Suprapubic skin (tissue), 4 donors: ENCODE measurements around the gene CDC42BPG. TPM values are rescaled to one million over a fixed set of nuclear protein-coding genes. Genes with fewer than 3 reads are reported as not detected.
A peak's percentile ranks its signal among the peaks of the same experiment; 100 is the strongest.
"Not testable (repeated sequence)": the region's sequence is repeated elsewhere in the genome, so short reads cannot be mapped to it uniquely, and the experiment has no call there.

ENCODE experiments used
- DNase-seq, 2 donors: peaks; one replicate each; pipeline ENCODE4 v3.0.0-alpha.2; 2019; ENCODE audit warnings: low spot score in 2 of 2
- H3K27ac ChIP-seq: fragments of 200-600 bp; sonication (generic); one replicate; pipeline ENCODE4 v1.5.1; 2019
- H3K27me3 ChIP-seq: fragments of 200-600 bp; sonication (generic); one replicate; pipeline ENCODE4 v1.5.1; 2019
- H3K36me3 ChIP-seq: fragments of 200-600 bp; sonication (generic); one replicate; pipeline ENCODE4 v1.5.1; 2019
- H3K4me1 ChIP-seq: fragments of 200-600 bp; sonication (generic); one replicate; pipeline ENCODE4 v1.5.1; 2019
- H3K4me3 ChIP-seq: fragments of 200-600 bp; sonication (generic); one replicate; pipeline ENCODE4 v1.5.1; 2019; ENCODE audit warnings: mild to moderate bottlenecking
- H3K9me3 ChIP-seq: fragments of 200-600 bp; sonication (generic); one replicate; pipeline ENCODE4 v1.5.1; 2019
- CTCF ChIP-seq, 2 donors: fragments of 200-600 bp in 1 of 2; fragments of 450-650 bp in 1 of 2; sonication (generic) in 1 of 2; IDR thresholded peaks; one replicate each; pipeline ENCODE4 v1.5.1; 2016 to 2019; ENCODE audit warnings: antibody characterized with exemption in 2 of 2, mild to moderate bottlenecking in 1 of 2, moderate library complexity in 1 of 2
- EP300 ChIP-seq: sonication (generic); formaldehyde crosslinking; IDR thresholded peaks from one replicate; pipeline ENCODE4 v1.6.1; 2017; ENCODE audit warnings: antibody characterized with exemption
- POLR2A ChIP-seq, 2 donors: fragments of 450-650 bp; IDR thresholded peaks; one replicate each; pipeline ENCODE4 v1.6.1; 2017; ENCODE audit warnings: antibody characterized with exemption in 2 of 2, mild to moderate bottlenecking in 2 of 2, moderate library complexity in 2 of 2
- POLR2AphosphoS5 ChIP-seq, 3 donors: sonication (generic); formaldehyde crosslinking; IDR thresholded peaks; one replicate each; pipeline ENCODE4 v1.6.1; 2017; ENCODE audit warnings: antibody characterized with exemption in 3 of 3
- WGBS: methylation state at CpG from one replicate; pipeline ENCODE4 v1.1.5; 2018; 5-methylcytosine and 5-hydroxymethylcytosine counted together
- total RNA-seq, 4 donors: library from RNA; depleted of rRNA; stranded (reverse); fragments of >200 nt; gene quantifications; one replicate each; pipeline ENCODE4 v1.1.0, GENCODE V29; 2016

Gene CDC42BPG
- total RNA-seq, 4 donors from 2014 or later = 42.2 to 64.9 (median 61.1) TPM

GRCh38 chr11:64826578-64827450, 17.6 kb downstream of the CDC42BPG start:
- WGBS = 94% methylated on average over 31 of the region's 52 CpGs
- Histone ChIP-seq H3K27me3 (no peaks in the 10 kb centered on the region), H3K36me3 (peaks cover 61% of the 10 kb centered on the region), H3K9me3 (no peaks in the 10 kb centered on the region), H3K4me3 (no peak overlapping the region), H3K27ac (no peak overlapping the region), H3K4me1 (no peaks in the 10 kb centered on the region)
- peak in 1 of 2 donors; percentile 58 for DNase-seq
- TF ChIP-seq EP300 = no peak
- no peak for TF ChIP-seq POLR2AphosphoS5 (IDR thresholded peaks at IDR 0.05)
- no peak for TF ChIP-seq POLR2A (IDR thresholded peaks at IDR 0.05)
- no peak for TF ChIP-seq CTCF (IDR thresholded peaks at IDR 0.05)

- 85% methylated on average over 7 of the region's 7 CpGs for WGBS
- Histone ChIP-seq H3K36me3 (peaks cover 53% of the 10 kb centered on the region), H3K4me3 (no peak overlapping the region), H3K27ac (no peak overlapping the region), H3K27me3 (no peaks in the 10 kb centered on the region), H3K9me3 (no peaks in the 10 kb centered on the region), H3K4me1 (no peaks in the 10 kb centered on the region)
- TF ChIP-seq POLR2AphosphoS5 (IDR thresholded peaks at IDR 0.05) (no peak), CTCF (IDR thresholded peaks at IDR 0.05) (no peak), EP300 (no peak), POLR2A (IDR thresholded peaks at IDR 0.05) (no peak)
- DNase-seq = no peak
These were observed 18.4 kb downstream of the CDC42BPG start for GRCh38 chr11:64826062-64826461.

- H3K4me3 ChIP-seq = no peak overlapping the region
- WGBS = 73% methylated on average over 11 of the region's 11 CpGs
- no peaks in the 10 kb centered on the region for H3K4me1 ChIP-seq
- no peak for DNase-seq
- H3K9me3 ChIP-seq = no peaks in the 10 kb centered on the region
- H3K27ac ChIP-seq = no peak overlapping the region
- TF ChIP-seq CTCF (IDR thresholded peaks at IDR 0.05) (no peak), POLR2AphosphoS5 (IDR thresholded peaks at IDR 0.05) (no peak), POLR2A (IDR thresholded peaks at IDR 0.05) (no peak), EP300 (no peak)
- H3K27me3 ChIP-seq = no peaks in the 10 kb centered on the region
- peaks cover 30% of the 10 kb centered on the region for H3K36me3 ChIP-seq
These were observed 20.8 kb downstream of the CDC42BPG start for GRCh38 chr11:64823568-64824119.

- 84% methylated on average over 3 of the region's 3 CpGs for WGBS
- DNase-seq = no peak
- Histone ChIP-seq H3K36me3 (no peaks in the 10 kb centered on the region), H3K27me3 (no peaks in the 10 kb centered on the region), H3K4me1 (no peaks in the 10 kb centered on the region), H3K9me3 (no peaks in the 10 kb centered on the region), H3K4me3 (no peak overlapping the region), H3K27ac (no peak overlapping the region)
- TF ChIP-seq EP300 (no peak), POLR2AphosphoS5 (IDR thresholded peaks at IDR 0.05) (no peak)
These were observed 27.0 kb downstream of the CDC42BPG start for GRCh38 chr11:64817476-64817875.

- H3K36me3 ChIP-seq, H3K27ac ChIP-seq, H3K4me3 ChIP-seq, H3K4me1 ChIP-seq, H3K9me3 ChIP-seq, DNase-seq, H3K27me3 ChIP-seq: not testable (repeated sequence)
- whole genome bisulfite sequencing = 87% methylated on average over 5 of the region's 5 CpGs
These were observed 29.0 kb downstream of the CDC42BPG start for GRCh38 chr11:64815433-64815832.

GRCh38 chr11:64814712-64815187, 29.7 kb downstream of the CDC42BPG start:
- Histone ChIP-seq H3K4me3 (no peak overlapping the region), H3K4me1 (peaks cover 6% of the 10 kb centered on the region), H3K9me3 (no peaks in the 10 kb centered on the region), H3K27ac (no peak overlapping the region), H3K27me3 (no peaks in the 10 kb centered on the region), H3K36me3 (no peaks in the 10 kb centered on the region)
- TF ChIP-seq POLR2A (IDR thresholded peaks at IDR 0.05) = no peak
- TF ChIP-seq CTCF (IDR thresholded peaks at IDR 0.05) = no peak
- no peak for TF ChIP-seq POLR2AphosphoS5 (IDR thresholded peaks at IDR 0.05)
- no peak for DNase-seq
- WGBS = 62% methylated on average over 7 of the region's 7 CpGs
